ENCODE results near the gene MEF2B.
"Not testable (repeated sequence)": the region's sequence is repeated elsewhere in the genome, so short reads cannot be mapped to it uniquely, and the experiment has no call there.

MEF2B gene

DNA sequence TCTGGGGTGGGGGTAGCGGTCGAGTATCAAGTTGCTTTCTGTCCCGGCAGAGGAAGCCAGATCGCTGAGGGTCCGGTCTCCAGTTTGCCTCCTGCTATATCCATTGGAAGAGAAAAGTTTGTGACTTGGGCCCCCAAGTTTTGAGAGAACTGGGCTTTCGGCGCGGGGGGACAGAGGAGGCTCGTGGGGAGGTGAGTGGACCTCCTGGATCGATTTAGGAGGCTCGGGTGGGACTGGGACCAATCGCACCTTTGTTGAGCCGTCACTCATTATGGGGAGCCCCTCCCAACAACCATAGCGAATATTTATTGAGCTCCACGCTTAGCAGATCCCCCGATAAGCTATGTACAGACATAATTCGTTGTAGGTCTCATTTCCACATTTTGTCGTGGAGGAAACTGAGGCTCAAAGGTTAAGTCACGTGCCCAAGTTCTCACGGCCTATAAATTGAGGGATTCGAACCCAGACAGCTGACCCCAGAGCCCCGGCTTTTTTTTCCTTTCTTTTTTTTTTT is 22.9 kb upstream of the MEF2B start:
- DNase-seq = no peak

DNA sequence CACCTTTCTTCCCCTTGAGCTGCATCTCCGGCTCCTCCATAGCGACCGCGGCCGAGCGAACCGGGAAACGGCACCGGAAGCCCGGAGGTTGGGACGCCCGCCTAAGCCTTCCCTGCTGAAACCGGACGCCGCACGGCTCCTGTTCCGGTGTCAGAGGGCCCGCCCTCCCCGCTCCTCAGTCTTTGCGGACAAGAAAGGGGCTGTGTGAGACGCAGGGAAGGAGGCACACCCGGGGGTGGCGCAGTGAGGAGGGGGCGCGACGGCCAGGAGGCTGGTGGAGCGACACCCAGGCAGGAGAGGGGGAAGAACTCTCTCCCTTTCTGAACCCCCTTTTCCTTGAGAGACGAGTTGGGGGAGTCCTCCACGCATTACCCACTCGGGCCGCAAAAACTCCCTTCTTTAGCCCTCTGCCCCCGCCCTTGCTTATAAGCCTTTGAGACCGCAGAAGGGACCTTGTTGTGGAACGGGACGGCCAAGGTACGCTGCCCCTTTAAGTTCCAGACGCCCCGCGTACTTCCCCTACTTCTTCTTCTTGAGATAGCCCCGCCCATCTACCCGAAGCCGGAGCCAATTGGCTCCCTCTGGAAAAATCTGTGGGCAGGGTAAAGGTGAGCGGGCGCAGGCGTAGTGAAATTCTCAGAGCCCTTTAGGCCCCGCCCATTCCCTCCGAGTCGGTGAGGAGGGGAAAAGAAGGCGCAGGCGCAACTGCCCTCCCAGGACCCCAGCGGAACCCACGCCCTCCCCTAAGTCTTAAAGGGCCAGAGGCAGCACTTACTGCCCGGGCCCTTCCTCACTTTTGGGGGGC is 22.2 kb upstream of the MEF2B start, which contains the start of the genes BORCS8 and RFXANK:
TSS of gene BORCS8 (minus strand) at position 75 of the 805 bp plus-strand sequence. CDS start at position 40, 35 bp downstream.
TSS of gene RFXANK (plus strand) at position 181 of the 805 bp plus-strand sequence. CDS start 1,689 bp downstream, outside the sequence.
- DNase-seq = peak; percentile 99

DNA sequence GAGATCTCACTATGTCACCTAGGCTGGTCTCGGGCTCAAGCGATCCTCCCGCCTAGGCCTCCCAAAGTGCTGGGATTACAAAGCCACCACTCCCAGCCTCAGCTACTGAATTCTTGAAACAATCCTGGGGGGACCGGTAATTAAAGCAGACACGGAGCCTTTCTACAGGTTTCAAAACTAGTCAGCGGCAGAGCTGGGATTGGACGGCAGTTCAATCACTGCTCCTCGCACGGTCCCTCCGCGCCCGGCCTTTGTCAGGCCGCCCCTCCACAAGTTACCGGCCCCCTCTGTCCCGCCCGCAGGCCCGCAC is 21.7 kb upstream of the MEF2B start:
- no peak for DNase-seq

DNA sequence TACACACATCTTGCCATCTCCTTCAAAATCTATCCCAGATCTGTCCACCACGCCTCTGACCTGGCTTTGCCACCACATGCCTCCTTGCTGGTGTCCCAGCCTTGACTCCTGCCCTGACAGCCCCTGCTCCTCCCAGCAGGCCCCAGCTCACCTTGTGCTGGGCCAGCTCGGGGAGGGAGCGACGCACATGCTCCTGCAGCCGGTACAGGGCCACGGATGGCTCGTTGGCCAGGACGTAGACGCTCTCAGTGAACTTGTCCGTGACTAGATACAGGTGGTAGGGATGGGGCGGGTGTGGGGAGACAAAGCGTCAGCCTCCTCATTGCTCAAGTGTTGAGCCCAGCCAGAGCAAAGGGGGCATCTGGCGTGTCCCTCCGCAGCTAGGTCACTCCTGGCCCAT is 16.7 kb upstream of the MEF2B start:
- DNase-seq = no peak

DNA sequence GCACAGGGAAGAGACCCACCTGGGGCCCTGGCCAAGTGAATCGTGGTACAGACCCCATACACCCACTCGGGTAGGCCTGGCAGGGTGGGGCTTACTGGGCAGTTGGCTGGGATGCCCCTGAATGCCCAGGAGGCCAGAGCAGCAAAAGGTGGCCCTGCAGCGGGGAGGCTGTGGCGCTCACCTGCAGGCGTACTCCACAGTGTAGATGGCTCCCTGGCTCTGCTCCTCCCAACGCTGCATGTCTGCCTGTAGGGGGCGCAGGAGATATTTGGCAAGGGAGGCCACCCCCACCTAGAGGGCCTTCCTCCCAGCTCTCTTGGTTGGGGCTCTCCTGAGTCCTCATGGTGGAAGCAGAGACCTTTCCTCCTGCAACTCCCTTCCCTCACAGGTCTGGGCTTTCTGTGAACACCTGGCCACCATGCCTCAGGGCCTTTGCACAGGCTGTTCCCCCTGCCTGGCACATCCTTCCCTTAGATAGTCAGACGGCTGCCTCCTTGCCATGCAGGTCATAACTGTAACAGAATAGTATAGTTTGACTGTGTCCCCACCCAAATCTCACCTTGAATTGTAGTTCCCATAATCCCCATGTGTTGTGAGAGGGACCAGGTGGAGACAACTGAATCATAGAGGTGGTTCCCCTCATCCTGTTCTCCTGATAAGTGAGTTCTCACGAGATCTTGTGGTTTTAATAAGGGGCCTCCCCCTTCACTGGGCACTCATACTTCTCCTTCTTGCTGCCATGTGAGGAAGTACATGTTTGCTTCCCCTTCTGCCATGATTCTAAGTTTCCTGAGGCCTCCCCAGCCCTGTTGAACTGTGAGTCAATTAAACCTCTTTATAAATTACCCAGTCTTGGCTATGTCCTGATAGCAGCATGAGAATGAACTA is 16.0 kb upstream of the MEF2B start:
- peak; percentile 21 for DNase-seq

DNA sequence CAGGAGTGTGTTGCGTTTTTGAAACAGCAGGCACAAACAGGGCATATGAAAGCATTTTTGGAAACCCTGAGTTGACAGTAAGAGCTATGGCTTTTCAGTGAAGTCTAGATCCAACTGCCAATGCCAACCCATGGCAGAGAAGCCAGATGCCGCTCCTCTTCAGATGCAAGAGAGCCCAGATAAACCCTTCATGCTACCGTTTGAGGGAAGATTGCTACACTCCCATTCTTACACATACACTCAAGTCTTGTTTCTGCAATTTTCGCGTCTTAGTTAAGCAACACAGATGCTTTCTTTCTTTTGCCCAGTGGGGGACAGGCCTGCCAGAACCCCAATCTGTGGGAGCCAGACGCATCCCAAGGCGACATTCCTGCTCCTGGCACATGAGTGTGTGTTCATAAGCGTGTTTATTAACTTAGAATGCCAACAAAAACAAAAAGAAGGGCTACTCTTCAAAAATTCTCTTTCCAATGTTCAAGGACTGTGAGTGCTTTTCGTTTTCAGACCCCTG is 11.5 kb upstream of the MEF2B start:
- DNase-seq = no peak

DNA sequence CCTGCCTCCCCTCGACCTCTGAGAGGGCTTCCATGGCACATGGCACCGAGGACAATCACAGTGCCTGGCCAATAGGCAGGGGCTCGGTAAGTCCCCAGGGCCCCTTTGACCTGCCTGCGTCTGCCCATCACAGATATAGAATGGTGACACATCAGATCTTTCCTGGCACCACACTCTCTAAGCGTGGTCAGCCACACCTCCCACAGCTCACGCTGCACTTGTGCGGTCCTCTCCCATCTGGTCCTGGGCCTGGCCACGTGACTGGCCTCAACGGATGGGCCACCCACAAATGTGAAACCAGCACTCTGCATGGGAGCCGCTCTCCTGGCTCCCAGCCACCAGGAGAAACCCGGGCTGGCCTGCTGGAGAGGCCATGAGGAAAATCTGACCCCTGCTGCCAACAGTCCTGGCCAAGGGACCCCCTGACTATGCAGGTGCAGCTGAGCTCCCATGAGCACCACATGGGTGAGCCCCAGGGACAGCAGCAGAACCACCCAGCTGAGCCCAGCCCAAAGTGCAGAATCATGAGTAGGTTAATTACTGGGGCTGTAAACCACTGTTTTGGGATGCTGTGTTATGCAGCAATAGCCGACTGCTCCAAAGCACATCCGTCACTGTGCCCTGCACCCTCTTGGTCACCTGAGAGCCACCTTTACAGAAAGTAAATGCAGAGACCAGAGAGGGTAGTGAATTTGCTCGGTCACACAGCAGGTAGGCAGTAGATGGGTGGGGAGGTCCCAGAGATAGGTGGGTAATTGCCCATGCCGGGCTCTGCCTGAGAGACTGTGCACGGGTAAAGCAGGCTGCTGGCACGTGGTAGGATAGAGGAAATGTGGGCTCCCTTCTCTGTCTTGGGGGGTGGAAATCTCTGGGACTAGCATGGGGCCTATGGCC is 9.7 kb upstream of the MEF2B start:
- DNase-seq = no peak

DNA sequence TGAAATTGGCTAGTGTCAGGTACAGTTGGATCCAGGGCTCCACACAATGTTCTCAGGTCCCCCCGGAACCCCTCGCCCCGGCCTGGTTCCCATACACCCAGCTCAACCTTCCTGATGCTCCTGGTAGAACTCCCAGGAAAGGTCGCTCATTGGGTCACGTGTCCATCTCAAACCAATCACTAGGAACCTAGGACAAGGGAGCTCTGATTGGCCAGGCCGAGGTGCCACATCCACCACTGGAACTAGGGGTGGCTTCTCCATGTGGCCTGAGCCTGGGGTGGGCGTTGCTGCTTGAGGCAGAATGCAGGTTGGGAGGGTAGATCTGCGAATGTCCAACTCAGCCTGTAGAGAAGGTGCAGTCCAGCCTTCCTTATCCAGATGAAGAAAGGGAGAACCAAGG is 6.9 kb upstream of the MEF2B start:
- no peak for DNase-seq

DNA sequence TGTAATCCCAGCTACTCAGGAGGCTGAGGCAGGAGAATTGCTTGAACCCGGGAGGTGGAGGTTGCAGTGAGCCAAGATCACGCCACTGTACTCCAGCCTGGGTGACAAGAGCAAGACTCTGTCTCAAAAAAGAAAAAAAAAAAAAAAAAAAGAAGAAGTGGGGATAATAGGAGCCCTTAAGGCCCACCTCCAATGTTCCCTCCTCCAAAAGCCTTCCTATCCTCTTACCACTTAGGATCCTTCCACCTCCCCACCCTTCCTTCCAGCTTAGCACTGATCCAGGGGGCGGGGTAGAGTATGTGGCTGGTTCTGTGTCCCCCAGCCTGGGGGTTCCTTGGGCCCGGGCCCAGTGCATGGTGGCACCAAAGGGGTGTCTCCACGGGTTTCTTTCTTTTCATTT is 3.2 kb upstream of the MEF2B start:
- not testable (repeated sequence) for DNase-seq

DNA sequence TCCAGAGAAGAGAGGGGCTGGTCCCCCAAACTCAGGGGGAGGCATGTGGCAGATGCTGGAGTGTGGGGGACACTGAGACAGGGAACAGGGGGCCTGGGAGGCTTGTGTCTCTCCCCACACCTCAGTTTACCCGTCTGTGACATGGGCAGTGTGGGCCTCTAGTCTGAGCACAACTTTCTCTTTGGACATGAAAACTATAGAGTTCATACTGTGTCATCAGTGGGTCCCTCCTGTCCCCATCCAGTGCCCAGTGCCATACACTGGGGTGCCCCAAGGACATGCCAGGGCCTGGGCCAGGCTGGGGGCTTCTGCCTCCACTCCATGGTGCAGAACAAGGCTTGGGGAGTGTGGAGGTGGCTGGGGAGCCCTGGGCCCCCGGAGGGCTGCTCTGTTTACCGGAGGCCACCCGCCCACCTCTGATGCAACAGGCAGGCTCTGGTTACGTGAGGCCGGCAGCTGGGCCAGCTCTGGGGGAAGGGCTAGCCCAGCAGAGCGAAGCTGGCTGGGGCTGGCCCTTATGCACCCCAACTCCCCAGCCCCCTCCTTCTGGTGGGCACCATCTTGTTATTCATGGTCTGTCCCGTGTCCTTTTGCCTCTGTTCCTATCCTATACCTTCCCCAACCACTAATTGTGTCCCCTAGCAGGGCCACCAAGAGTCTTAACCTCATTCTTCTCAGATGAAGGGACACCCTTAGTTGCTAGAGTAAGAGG is 1.9 kb upstream of the MEF2B start:
- no peak for DNase-seq

DNA sequence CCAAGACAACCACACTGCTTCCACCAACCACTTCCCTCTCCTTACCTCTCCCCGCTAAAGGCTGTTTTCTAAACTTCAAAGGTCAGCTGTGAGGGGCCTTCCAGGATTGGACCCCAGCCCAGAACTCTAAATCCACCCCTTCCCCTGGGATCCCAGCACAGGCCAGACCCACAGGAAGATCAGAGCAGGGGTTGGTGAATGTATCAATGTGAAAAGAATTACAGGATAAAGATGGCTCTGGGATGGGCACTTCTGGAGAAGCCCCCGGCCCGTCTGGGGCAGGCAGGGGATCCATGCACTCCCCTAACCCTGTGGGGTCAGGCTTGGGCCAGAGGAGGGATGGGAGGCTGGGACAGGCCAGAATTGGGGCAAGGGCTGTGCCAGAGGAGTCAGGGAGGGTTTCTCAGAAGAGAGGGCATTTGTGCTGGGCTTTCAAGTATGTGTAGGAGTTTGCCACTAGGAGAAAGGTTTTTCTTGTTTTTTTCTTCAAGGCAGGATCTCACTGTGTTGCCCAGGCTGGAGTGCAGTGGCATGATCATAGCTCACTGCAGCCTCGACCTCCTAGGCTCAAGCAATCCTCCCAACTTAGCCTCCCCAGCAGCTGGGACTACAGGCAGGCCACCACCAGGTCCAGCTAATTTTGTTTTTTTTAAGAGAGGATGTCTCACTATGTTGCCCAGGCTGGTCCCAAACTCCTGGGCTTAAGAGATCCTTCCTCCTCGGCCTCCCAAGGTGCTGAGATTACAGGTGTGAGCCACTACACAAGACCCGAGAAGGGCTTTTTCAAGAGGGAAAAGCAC is 1.0 kb upstream of the MEF2B start:
- DNase-seq = no peak

DNA sequence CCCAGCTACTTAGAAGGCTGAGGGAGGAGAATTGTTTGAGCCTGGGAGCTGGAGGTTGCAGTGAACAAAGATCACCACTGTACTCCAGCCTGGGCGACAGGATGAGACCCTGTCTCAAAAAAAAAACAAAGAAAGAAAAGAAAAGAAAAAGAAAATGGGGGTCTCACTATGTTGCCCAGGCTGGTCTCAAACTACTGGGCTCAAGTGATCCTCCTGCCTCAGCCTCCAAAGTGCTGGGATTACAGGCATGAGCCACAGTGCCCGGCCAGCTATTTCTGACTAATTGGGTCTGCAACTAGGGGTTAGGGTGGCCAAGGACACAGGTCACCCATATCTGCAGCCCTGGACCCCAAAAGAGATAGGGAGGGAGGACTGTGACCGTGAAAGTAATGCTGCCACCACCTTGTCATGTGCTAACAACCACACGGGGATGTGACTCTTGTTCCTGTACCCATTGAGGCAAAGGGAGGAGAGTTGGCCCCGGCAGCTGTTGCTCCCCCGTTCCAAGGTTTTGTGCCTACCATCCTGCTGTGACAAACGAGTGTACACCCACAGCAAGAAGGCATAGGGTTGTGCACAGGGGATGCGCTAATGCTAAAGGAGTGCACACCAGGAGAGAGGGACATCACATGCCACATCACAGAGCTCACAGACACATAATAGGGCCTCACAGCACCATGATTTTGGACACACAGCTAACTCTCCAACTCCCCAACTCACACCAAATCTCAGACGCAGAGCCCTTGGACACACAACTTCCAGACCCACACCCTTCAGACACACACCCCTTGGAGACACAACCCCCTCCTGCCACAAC is 619 bp downstream of the MEF2B start:
- DNase-seq = no peak

DNA sequence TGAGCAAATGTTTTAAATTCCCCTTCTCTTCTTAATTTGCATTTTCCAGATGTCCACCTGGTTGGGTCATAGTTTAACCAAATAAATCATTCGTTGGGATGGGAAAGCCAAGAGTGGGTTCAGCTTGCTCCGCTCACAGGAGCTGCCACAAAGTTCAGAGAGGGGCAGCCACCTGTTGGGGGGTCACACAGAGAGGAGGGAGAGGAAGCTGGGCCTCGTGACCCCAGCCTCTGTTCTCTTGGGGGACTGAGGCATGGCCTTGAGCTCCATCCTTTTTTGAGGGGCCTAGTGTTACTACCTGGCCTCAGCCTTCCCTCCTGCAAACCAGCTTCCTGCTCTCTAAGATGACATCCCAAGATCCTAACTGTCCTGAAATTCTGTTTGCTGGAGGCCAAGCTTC is 2.5 kb downstream of the MEF2B start:
- no peak for DNase-seq

DNA sequence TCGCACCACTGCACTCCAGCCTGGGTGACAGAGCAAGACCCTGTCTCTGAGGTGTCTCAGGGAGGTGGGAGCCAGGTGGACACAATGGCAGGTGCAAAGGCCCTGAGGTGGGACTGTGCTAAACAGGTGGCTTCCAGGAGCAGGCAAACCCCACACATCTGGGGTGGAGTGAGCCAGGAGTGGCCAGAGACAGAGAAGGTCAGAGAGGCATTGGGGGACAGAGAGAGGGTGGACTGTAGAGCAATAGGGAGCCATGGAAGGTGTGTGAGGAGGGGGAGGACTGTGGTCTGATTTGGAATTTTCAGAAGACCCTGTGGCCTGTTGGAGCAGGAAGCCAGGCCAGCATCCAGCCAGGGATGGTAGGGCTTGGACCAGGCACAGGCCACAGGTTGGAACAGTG is 4.7 kb downstream of the MEF2B start:
- no peak for DNase-seq

DNA sequence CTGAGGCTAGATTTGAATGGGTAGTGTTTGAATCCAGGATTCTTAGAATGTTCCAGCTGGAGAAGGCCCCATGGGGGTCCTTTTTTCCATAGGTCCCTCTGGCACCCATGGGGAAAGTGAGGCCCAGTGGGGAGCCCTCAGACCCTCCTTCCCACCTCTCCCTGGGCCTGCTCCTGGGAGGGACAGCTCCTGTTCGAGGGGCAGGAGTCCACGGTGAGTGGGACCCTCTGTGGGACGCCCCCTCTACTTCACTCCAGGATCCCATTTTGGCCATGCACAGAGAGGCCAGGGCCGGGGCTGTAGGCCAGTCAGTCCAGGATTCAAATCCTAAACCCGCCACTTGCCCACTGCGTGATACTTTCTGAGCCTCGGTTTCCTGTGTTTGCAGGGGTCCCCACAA is 7.6 kb downstream of the MEF2B start:
- DNase-seq = no peak

DNA sequence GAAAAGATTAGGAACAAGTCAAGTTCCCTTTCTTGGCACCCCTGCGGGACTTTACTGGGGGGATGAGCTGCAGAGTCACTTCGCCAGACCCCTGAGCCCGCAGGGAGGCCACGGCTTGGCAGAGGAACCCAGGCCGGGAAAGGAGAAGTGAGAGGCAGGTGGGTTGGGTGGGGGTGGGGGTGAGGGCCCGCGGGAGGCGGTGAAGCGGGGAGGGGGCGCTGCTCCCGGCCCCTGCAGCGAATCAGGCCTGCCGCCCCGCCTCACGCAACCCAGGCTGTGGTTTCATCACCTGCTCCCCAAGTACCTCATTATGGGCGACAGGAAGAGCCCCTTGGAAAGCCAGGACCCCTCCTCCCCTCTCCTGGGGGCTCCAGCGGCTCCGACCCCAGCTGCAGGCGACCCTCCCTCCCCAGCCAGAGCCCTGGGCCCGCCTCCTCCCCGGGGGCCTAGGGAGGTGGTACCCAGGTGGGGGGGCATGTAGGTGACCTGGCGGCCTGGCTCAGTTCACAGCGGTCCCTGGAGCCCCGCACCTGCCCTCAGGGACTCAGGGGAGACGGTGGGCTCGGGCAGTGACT is 9.5 kb downstream of the MEF2B start:
- no peak for DNase-seq

DNA sequence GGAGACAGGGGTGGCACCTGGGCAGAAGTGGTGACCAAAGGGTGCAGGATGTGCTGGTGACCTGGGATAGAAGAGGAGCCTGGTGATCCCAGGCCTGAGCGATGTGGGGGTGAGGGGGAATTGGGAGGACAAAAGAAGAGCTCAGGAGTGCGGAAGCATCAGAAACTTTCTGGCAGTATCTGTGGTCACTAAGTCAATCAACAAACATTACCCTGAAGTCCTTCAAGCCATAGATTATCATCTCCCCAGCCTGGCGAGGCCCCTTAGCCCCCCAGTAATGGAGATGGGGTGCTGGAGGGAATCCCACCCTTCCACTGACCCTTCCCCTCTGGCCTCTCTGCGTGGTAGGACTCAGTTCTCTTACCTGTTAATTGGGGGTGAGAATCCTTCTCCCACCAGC is 10.5 kb downstream of the MEF2B start:
- DNase-seq = no peak

DNA sequence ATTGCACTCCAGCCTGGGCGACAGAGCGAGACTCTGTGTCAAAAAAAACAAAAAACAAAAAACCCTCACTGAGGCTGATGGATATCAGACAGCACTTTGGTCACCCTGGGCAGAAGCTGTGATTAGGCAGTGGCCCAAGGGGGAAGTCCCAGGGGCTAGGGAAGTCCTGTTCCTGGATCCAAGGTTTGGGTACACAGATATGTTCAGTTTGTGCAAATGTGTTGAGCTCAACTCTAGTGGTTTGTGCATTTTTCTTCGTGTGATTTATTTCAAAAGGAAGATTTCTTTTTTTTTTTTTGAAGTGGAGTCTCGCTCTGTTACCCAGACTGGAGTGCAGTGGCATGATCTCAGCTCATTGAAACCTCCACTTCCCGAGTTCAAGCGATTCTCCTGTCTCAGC is 12.3 kb downstream of the MEF2B start:
- DNase-seq = no peak

DNA sequence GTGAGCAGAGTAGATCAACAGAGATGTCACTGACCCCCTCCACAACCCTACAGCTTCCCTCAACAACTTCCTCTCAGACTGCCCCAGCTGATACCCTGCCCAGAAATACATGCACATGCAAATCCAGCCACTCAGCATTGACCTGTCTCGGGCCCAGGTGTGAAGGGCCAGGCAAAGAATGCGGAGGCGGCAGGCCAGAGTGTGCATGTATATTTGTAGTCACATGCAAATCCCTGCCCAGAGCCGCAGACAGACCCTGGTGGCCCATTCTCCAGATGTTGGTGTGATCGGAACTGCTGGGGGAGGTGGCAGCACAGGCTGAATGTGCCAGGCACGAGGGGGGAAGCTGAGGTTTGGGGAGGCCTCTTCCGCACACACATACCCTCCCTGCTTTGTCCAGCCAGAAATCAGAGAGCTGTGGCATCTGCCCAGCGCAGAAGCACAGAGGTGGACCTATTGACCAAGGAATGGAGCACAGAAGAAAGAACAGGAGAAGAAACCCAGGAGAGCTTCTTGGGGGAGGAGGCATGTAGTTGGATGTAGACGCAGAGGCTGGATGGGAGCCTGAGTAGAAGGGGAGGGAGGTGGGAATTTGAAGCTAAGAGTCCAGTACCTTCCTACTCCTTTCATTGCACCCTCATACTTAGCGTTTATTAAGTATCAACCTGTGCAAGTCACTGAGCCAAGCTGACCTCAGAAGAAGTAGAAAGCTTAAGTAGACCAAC is 14.4 kb downstream of the MEF2B start:
- no peak for DNase-seq
